GM10266 (cell line): ENCODE data around the gene ADD3.
A peak's percentile ranks its signal among the peaks of the same experiment; 100 is the strongest.

Experiments used
- DNase-seq: peaks from one replicate; pipeline ENCODE4 v3.0.0; 2012; ENCODE audit errors: extremely low spot score
- TF ChIP-seq, protein P1 (sequence below): IDR thresholded peaks from 2 replicates; pipeline ENCODE4 v1.5.1; 2012; ENCODE audit warnings: mild to moderate bottlenecking, low read depth; ENCODE audit not compliant: control insufficient read depth, insufficient read depth; ENCODE audit errors: missing control alignments

The ADD3 gene

GRCh38 chr10:110069502-110069982 lies 61.8 kb downstream of the ADD3 start:
- TF ChIP-seq, protein P1, sequence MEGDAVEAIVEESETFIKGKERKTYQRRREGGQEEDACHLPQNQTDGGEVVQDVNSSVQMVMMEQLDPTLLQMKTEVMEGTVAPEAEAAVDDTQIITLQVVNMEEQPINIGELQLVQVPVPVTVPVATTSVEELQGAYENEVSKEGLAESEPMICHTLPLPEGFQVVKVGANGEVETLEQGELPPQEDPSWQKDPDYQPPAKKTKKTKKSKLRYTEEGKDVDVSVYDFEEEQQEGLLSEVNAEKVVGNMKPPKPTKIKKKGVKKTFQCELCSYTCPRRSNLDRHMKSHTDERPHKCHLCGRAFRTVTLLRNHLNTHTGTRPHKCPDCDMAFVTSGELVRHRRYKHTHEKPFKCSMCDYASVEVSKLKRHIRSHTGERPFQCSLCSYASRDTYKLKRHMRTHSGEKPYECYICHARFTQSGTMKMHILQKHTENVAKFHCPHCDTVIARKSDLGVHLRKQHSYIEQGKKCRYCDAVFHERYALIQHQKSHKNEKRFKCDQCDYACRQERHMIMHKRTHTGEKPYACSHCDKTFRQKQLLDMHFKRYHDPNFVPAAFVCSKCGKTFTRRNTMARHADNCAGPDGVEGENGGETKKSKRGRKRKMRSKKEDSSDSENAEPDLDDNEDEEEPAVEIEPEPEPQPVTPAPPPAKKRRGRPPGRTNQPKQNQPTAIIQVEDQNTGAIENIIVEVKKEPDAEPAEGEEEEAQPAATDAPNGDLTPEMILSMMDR = no peak
- peak; percentile 42 for DNase-seq

GRCh38 chr10:110073896-110074295 lies 66.1 kb downstream of the ADD3 start:
- TF ChIP-seq, protein P1 = no peak
- DNase-seq = no peak

GRCh38 chr10:110074298-110074697 lies 66.5 kb downstream of the ADD3 start:
- DNase-seq = no peak
- TF ChIP-seq, protein P1 = no peak

DNA sequence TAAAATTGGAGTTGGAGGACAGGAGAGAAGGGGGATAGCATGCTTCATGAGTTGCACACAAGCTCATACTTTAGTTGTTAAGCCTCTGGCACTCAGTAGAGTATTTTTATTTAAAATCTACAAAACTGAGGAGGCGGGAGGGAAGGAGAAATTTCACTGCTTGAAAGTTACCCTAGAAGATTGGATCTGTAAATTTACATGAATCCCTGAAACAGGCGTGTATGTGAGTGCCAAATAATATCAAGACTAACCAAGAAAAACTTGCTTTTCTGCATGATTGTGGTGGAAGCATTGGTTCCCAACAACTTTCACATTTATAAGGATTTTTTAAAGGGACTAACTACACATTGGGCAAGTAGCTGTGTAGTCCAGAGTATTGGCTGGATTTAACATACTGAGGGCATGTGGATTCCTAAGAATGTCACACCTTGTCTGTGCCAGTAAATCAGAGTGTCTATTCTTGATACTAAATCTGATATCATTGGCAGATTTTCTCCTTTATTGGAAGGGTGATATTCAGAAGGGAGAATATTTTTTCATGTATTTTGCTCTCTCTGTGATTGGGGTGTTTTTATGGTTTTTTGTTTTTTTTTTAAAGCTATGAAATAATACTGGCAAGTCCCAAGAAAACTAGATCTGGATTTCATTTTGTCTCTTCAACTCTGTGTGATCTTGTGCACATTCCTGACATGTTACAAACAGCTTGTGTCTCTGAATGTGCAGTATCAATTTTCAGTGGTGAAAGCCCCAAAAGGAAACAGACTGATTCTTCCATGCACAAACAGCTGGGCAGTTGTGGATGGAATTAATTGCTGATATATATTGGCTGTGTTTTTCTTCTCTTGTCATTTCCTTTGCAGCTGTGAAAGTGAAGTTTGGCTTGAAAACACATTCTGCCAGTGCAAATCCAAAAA lies 67.2 kb downstream of the ADD3 start:
- DNase-seq = no peak

GRCh38 chr10:110075686-110076085 lies 67.9 kb downstream of the ADD3 start:
- TF ChIP-seq, protein P1 = no peak

More for the DNA sequence above, 67.2 kb downstream of the ADD3 start:
- TF ChIP-seq, protein P1 = no peak

GRCh38 chr10:110076559-110077318 lies 69.0 kb downstream of the ADD3 start:
- TF ChIP-seq, protein P1 = no peak
- DNase-seq = no peak

More at GRCh38 chr10:110075686-110076085, 67.9 kb downstream of the ADD3 start:
- DNase-seq = no peak
